Activated naive CD8-positive, alpha-beta T cell treated with anti-CD3 and anti-CD28 coated beads, Interleukin-2, amount 50 U/mL, for 24 hours (primary cell): ENCODE results near the gene RXRA.
A peak's percentile ranks its signal among the peaks of the same experiment; 100 is the strongest.

Experiments
- ATAC-seq: fragments of 150-1000 bp; cut with Tn5 transposase; one replicate; pipeline ENCODE4 v1.10.0; 2021
- DNase-seq: peaks from one replicate; pipeline ENCODE4 v3.0.0; 2021
- H3K27ac Mint-ChIP-seq: one replicate; pipeline ENCODE4 v1.8.0; 2021; ENCODE audit warnings: mild to moderate bottlenecking, mixed read lengths
- H3K27me3 Mint-ChIP-seq: one replicate; pipeline ENCODE4 v1.8.0; 2021; ENCODE audit warnings: mixed read lengths
- H3K36me3 Mint-ChIP-seq: one replicate; pipeline ENCODE4 v1.8.0; 2021; ENCODE audit warnings: low read depth, mixed read lengths
- H3K4me1 Mint-ChIP-seq: one replicate; pipeline ENCODE4 v1.8.0; 2021; ENCODE audit warnings: mixed read lengths
- H3K4me3 Mint-ChIP-seq: one replicate; pipeline ENCODE4 v1.8.0; 2021; ENCODE audit warnings: mild to moderate bottlenecking, moderate library complexity, mixed read lengths
- H3K9me3 Mint-ChIP-seq: one replicate; pipeline ENCODE4 v1.8.0; 2021; ENCODE audit warnings: mixed read lengths

RXRA gene

DNA sequence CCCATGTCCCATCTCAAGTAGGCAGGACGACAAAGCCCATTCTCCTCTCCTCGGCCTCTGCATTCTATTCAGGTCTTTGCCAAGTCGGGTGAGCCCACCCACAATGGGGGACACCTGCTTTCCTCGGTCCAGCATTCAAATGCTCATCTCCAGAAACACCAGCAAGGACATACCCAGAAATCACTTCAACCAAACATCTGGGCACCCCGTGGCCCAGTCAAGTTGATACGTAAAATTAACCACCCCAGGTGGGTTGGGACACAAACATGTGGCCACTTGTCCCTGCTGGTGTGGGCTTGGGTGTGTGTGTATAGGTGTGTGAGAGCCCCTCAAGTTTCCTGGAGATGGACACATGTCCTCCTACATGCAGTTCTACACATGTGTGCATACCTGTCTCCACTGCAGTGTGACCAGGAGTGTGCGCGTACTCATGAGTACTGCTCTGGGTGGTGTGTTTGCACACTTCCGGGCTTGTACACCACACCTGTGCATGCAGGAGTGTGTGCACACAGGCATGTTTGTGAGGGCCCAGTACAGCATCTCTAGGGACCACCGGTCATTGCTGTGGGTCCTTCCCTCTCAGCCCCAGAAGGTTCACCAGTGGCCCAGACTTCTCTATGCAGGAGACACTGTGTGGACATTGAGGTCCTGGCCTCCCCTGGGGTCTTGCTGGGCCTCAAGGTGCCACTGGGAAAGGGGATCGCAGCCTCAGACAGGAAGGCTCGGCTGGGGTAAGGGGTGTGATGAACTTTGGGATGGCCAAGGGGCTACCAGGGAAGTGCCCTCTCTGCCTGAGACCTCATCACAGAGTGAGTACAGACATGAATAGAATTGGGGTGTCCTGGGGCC, 35.4 kb upstream of the RXRA start:
- Mint-ChIP-seq H3K4me3 (no peak overlapping the region), H3K4me1 (peaks cover 4% of the 10 kb centered on the region), H3K9me3 (no peaks in the 10 kb centered on the region), H3K27ac (no peak overlapping the region), H3K27me3 (peaks cover 7% of the 10 kb centered on the region), H3K36me3 (no peaks in the 10 kb centered on the region)
- no peak for DNase-seq
- ATAC-seq: no peak

DNA sequence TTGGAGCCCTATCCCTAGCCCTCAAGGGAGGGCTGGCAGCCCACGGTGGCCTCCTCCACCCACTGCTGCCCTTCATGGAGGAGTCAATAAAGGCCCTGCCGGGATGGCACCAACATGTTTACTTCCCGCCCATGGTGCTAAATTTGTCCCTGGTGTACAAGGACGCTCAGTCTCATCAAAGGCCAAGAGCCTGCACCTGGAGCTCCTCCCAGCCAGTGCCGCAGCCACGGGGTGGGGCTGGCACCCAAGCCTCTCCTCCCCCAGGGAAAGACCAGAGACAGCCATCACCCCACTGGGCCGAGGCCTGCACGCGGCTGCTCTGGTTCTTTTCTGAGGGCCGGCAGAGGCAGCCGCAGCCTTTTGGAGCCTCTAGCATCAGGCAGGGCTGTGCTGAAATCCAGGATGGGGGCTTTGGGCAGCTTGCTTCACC, 34.8 kb upstream of the RXRA start:
- Mint-ChIP-seq H3K36me3 (no peaks in the 10 kb centered on the region), H3K9me3 (no peaks in the 10 kb centered on the region), H3K27me3 (peaks cover 9% of the 10 kb centered on the region), H3K27ac (no peak overlapping the region), H3K4me1 (peaks cover 4% of the 10 kb centered on the region), H3K4me3 (no peak overlapping the region)
- ATAC-seq (no peak), DNase-seq (no peak)

DNA sequence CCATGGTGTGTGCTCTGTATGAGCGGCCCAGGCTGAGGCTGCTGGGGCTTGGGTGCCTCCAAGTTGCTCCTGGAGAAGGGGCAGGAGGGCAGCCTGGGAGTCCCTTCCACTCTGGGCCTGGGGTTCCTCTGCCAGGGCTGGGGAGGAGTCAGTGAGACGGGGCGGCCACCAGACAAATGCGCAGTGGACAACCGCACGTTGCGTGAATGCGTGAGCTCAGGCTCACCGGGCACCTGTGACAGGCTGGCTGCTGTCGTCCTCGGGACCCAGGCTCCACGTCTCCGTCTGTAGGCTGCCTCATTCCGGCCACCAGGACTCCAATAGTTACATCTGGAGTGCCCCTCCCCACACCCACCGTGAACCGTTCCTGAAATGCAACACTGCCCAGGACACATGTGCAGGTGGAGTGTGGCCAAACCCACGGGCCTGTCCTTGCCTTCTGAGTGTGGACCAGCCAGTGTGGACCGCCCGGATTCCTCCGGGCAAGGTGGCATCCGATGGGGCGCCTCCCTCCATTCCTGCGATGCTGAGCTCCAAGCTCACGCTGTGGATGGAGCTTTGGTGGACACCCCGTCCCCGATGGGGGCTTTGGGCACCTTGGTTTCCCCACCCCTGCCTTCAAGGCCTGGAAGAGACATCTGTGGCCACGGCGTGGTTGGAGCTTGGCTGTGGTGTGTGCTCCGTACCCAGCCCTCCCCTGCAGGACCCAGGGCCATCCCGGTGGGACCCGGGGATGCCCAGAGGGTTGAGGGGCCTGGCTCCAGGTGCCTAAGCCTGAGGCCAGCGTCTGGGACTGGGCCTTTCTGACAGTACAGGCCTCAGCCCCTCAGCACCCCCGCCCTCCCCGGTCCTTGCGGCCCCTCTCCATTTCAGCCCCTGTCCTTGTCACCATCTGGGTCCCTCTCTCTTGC, 34.0 kb upstream of the RXRA start:
- Mint-ChIP-seq H3K4me1 (peaks cover 3% of the 10 kb centered on the region), H3K4me3 (no peak overlapping the region), H3K27me3 (peaks cover 5% of the 10 kb centered on the region), H3K27ac (no peak overlapping the region), H3K36me3 (no peaks in the 10 kb centered on the region), H3K9me3 (no peaks in the 10 kb centered on the region)
- DNase-seq (no peak), ATAC-seq (no peak)

DNA sequence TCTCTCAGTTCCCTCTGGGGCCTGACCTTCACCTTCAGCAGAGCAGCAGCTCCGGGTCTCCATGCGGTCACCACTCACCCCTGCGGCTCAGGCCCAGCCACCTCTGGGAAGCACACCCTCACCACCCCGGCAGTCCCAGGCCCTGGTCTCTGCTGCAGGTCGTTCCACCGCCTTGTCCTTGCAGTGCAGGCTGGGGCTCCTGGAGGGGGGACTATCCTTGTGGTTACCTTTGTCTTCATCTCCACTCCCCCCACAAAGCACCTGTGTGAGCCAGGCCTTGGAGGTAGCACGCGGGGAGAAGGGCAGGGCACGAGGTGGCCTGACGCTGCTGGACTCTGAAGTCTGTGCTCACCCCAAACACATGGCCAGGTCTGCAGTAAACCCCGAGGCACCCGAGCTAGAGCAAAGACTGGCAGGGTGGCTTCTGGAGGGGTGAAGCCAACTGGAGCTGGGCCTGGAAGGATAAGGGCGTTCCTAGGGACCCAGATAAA, 33.2 kb upstream of the RXRA start:
- H3K27ac Mint-ChIP-seq: no peak overlapping the region
- no peaks in the 10 kb centered on the region for H3K36me3 Mint-ChIP-seq
- H3K4me1 Mint-ChIP-seq: peaks cover 3% of the 10 kb centered on the region
- H3K27me3 Mint-ChIP-seq: peaks cover 3% of the 10 kb centered on the region
- no peak for ATAC-seq
- no peaks in the 10 kb centered on the region for H3K9me3 Mint-ChIP-seq
- no peak for DNase-seq
- H3K4me3 Mint-ChIP-seq: no peak overlapping the region

DNA sequence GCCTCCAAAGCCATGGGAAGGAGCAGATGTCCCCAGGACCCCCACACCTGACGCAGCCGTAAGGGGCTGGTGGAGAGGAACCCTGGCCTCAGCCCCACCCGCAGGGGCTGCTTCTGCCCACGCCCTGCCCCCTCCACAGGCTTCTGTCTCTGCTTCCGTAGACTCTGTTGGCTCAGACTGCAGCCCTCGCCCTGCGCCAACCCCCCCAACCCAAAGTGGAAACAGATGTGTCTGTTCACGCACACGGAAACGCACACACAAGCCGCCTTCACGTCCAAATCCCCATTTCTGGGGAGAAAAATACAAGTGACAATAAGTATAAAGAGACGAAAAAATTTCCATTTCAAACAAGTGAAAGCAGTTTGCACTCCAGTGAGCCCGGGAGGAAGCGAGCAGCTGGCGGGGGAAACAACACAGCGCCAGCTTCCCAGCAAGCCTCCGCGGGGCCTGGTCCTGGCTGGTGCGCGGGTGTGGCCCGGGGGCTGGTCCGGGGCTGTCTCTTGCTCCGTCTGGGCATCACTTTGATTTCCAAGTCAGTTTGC, 32.6 kb upstream of the RXRA start:
- Mint-ChIP-seq H3K27me3 (peaks cover 3% of the 10 kb centered on the region), H3K36me3 (no peaks in the 10 kb centered on the region), H3K9me3 (no peaks in the 10 kb centered on the region), H3K4me3 (peak overlapping the region; percentile 48), H3K4me1 (peaks cover 3% of the 10 kb centered on the region), H3K27ac (no peak overlapping the region)
- ATAC-seq: no peak
- no peak for DNase-seq

DNA sequence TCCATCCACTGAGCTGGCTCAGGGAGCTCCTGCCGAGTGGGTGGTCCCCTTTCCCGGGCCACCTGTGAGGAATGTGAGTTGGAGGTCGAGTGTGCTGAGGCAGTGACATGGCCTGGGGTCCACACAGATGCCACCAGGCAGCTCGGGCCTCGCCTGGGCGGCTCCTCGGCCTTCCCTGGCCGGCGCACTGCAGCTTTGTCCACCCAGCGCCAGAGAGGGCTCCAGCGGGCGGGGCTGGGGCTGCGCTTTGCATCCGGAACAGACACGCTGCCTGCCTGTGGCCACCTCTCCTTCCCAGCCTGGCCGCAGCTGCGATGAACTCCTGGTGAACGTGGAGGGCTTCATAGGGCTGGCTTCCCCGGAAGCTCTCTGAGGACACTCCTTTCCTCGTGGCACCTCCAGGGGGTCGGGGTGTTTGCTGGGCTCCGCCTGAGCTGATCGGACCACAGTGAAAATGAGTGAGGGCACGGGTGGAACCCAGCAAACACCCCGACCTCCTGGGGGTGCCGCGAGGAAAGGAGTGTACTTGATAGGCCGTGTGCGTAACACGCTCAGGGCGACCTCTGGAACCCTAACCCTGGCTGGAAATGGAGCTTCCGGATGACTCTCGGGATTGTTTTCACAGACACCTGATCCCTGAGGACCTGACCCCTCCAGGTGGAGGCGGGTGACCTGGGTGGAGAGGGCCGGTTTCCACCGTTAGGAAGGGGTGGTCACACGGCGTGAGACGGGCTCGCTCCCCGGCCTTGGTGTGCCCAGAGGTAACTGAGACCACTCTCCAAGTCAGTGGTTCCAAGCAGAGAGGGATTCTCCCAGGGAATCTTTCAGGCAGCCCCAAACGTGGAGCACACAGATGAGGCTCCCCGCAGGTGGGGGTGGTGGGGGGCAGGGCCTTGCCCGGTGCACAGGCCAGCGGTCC, 31.8 kb upstream of the RXRA start:
- no peak for DNase-seq
- ATAC-seq: no peak
- H3K4me3 Mint-ChIP-seq: no peak overlapping the region

DNA sequence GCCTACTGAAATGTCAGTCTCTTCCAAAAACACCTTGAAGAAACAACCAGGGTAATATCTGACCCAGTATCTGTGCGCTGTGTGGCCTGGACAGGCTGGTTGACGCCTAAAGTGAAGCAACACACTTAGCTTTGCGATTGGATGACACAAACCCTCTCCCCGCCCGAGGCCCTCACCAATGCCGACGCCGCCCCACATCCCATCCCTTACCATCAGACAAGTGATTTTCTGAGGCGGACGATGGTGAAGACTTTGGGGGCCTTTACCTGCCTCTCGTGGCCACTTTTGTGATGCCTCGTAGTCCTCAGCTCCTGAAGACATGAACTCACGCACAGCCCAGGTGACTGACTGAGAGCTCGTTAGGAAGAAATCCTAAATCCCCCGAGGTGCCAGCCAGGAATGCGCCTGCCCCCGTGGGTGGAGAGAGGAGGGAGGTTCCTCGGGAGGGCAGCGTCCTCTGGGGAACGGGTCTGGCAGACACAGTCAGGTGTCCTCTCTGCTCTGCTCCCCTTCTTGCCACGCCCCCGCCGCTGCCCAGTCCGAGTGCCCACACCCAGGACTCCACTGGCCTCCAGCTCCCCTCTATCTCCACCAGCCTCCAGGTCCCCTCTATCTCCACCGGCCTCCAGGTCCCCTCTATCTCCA, 31.0 kb upstream of the RXRA start:
- no peak overlapping the region for H3K4me3 Mint-ChIP-seq
- H3K27me3 Mint-ChIP-seq: peaks cover 7% of the 10 kb centered on the region
- H3K9me3 Mint-ChIP-seq: no peaks in the 10 kb centered on the region
- no peak for DNase-seq
- no peak for ATAC-seq
- peaks cover 3% of the 10 kb centered on the region for H3K4me1 Mint-ChIP-seq
- H3K36me3 Mint-ChIP-seq: no peaks in the 10 kb centered on the region
- H3K27ac Mint-ChIP-seq: no peak overlapping the region

More for the DNA sequence above, 31.8 kb upstream of the RXRA start:
- no peaks in the 10 kb centered on the region for H3K36me3 Mint-ChIP-seq
- no peak overlapping the region for H3K27ac Mint-ChIP-seq
- H3K27me3 Mint-ChIP-seq: peaks cover 3% of the 10 kb centered on the region
- H3K4me1 Mint-ChIP-seq: peaks cover 3% of the 10 kb centered on the region
- no peaks in the 10 kb centered on the region for H3K9me3 Mint-ChIP-seq

DNA sequence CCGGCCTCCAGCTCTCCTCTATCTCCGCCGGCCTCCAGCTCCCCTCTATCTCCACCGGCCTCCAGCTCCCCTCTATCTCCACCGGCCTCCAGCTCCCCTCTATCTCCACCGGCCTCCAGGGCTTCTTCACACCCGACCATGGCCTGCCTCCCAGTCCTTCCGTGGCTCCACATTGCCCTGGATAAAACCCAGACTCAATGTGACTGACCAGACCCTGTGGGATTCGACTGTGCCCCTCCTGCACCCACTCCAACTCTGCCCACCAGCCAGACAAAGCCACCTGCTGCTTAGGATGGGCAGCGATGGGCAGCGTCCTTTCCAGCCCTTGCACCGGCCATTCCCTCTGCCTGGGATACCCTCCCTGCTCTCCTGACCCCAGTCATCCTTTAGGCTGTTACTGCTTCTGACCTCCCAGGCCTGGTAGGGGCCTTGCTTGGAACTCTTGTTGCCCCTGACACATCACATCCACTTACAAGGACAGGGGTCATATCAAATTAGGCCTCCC, 30.5 kb upstream of the RXRA start:
- no peak overlapping the region for H3K4me3 Mint-ChIP-seq
- ATAC-seq: no peak
- no peak overlapping the region for H3K27ac Mint-ChIP-seq
- DNase-seq: no peak
- peaks cover 11% of the 10 kb centered on the region for H3K27me3 Mint-ChIP-seq
- no peaks in the 10 kb centered on the region for H3K9me3 Mint-ChIP-seq
- H3K36me3 Mint-ChIP-seq: no peaks in the 10 kb centered on the region
- peaks cover 7% of the 10 kb centered on the region for H3K4me1 Mint-ChIP-seq

DNA sequence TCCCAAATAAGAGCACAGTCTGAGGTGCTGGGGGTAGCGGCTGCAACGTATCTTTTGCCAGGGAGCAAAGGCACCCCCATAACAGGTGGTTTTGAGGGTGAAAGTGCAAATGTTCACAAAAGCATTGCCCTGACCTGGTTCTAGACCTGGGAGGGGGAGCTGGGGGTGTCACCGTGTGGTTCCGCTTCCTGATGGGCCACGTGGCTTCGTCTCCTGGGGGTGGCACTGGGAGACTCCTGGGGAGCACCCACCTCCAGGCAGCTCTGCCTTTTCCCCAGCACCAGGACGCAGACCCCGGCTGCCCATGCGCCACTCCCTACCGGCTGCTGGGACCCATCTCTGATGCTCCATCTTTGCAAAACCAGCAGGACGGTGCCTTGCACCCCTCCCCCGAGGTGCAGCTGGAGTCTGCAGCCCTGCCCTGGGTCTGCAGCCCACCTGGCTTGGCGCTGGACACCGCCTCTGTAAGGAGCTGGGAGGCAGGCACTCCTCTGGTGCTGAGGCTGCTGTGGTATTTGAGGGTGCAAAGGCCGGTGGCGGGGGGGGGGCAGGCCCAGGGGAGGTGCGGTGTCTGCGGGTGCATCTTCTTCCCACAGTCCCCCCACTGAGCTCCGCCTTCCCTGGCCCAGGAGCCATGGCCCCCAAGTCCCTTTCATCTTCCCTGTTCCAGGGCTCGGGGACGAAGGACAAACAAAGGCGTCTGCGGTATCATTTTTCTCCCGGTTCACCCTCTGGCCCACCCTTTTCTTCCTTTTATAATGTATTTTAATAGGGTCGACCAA, 29.8 kb upstream of the RXRA start:
- ATAC-seq (no peak), DNase-seq (no peak)
- peaks cover 11% of the 10 kb centered on the region for H3K4me1 Mint-ChIP-seq
- no peak overlapping the region for H3K4me3 Mint-ChIP-seq
- no peaks in the 10 kb centered on the region for H3K9me3 Mint-ChIP-seq
- no peak overlapping the region for H3K27ac Mint-ChIP-seq
- peaks cover 11% of the 10 kb centered on the region for H3K27me3 Mint-ChIP-seq
- H3K36me3 Mint-ChIP-seq: no peaks in the 10 kb centered on the region

DNA sequence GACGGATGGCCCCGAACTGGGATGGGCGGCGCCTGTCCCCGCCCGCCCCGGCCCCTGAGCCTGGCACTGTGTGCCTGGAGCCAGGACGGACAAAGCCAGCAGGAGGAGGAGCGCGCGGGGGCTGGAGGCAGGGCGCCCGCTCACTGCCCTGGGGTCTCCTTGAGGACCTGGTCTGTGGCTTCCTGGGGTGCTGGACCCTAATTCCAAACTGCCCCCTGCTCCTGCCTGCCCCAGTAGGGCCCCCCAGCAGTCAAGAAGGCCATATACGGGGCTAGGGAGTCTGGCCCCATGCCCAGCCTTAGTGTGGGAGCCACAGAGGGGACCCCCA, 29.2 kb upstream of the RXRA start:
- H3K9me3 Mint-ChIP-seq: no peaks in the 10 kb centered on the region
- no peaks in the 10 kb centered on the region for H3K36me3 Mint-ChIP-seq
- H3K27ac Mint-ChIP-seq: no peak overlapping the region
- DNase-seq: no peak
- peaks cover 15% of the 10 kb centered on the region for H3K4me1 Mint-ChIP-seq
- no peak overlapping the region for H3K4me3 Mint-ChIP-seq
- peaks cover 11% of the 10 kb centered on the region for H3K27me3 Mint-ChIP-seq
- ATAC-seq: no peak

DNA sequence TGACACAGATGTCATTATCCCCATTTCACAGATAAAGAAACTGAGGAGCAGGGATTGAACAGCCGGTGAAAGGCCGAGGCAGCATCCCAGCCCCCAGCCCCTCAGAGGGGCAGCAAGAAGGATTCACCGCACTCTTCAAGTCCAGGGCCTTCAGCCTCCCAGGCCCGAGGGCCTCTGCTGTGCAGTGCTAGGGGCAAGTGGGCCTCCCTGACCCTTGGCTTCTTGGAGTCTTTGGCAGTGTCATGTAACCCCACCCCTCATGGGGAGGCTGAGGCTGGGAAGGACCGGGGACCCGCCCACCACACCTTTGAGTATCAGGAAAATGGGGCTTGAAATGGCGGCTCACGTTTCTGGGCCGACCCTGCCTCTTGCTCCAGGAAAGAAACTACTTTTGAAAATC, 28.7 kb upstream of the RXRA start:
- no peaks in the 10 kb centered on the region for H3K36me3 Mint-ChIP-seq
- DNase-seq (no peak), ATAC-seq (no peak)
- peaks cover 11% of the 10 kb centered on the region for H3K27me3 Mint-ChIP-seq
- H3K27ac Mint-ChIP-seq: no peak overlapping the region
- no peaks in the 10 kb centered on the region for H3K9me3 Mint-ChIP-seq
- H3K4me1 Mint-ChIP-seq: peaks cover 15% of the 10 kb centered on the region
- H3K4me3 Mint-ChIP-seq: no peak overlapping the region

DNA sequence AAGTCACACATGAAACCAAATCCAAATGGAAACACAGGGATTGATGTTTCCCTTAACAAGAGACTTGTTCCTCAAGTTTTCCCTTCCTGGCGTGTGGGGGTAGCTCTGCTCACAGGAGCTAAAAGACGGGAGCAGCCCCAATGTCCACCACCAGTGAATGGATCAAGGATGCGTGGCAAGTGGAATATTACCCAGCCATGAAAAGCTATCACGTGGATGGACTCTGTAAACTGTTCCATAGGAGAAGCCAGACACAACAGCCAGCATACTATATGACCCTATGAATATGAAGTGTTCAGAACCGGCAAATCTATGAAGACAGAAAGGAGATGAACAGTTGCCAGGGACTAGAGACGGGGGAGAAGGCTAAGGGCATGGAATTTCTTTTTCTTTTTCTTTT, 28.3 kb upstream of the RXRA start:
- ATAC-seq: no peak
- Mint-ChIP-seq H3K9me3 (no peaks in the 10 kb centered on the region), H3K4me1 (peaks cover 15% of the 10 kb centered on the region), H3K27me3 (peaks cover 11% of the 10 kb centered on the region), H3K36me3 (no peaks in the 10 kb centered on the region), H3K27ac (no peak overlapping the region), H3K4me3 (no peak overlapping the region)
- DNase-seq: no peak

DNA sequence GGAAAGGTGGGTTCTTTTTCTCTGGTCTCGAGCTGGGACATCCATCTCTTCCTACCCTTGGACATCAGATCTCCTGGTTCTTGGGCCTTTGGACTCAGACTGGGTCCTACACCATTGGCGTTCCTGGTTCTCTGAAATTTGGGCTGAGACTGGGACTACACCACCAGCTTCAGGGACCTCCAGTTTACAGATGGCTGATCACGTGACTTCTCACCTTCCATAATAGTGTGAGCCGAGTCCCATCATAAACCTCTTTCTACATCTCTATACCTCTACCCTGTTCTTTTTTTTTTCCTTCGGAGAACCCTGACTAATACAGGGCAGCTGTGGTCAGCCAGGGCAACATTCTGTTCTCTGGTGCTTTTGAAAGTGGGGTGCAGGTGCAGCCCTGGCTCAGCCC, 27.2 kb upstream of the RXRA start:
- Mint-ChIP-seq H3K4me1 (peaks cover 13% of the 10 kb centered on the region), H3K4me3 (no peak overlapping the region), H3K36me3 (no peaks in the 10 kb centered on the region), H3K27ac (no peak overlapping the region), H3K27me3 (peaks cover 11% of the 10 kb centered on the region), H3K9me3 (no peaks in the 10 kb centered on the region)
- DNase-seq: no peak
- ATAC-seq: no peak
